LoVo (cell line): ENCODE results near the gene KIF13A.
"Not testable (repeated sequence)": the region's sequence is repeated elsewhere in the genome, so short reads cannot be mapped to it uniquely, and the experiment has no call there.

Experiments
- DNase-seq: peaks from one replicate; pipeline ENCODE4 v3.0.0-alpha.2; 2016; ENCODE audit warnings: low spot score

KIF13A gene

GRCh38 chr6:17785094-17785787 lies 202.2 kb downstream of the KIF13A start:
- DNase-seq = no peak

- no peak for DNase-seq
Observed at GRCh38 chr6:17780061-17780460, 207.4 kb downstream of the KIF13A start.

GRCh38 chr6:17771609-17772008 lies 215.8 kb downstream of the KIF13A start:
- no peak for DNase-seq

GRCh38 chr6:17768881-17769280 lies 218.6 kb downstream of the KIF13A start:
- no peak for DNase-seq

GRCh38 chr6:17768388-17768787 lies 219.0 kb downstream of the KIF13A start:
- DNase-seq = no peak

GRCh38 chr6:17762651-17763050 lies 224.8 kb downstream of the KIF13A start:
- DNase-seq = no peak

GRCh38 chr6:17758119-17758518 lies 229.3 kb downstream of the KIF13A start:
- no peak for DNase-seq

- no peak for DNase-seq
Observed at GRCh38 chr6:17754254-17754653, 233.2 kb downstream of the KIF13A start.

GRCh38 chr6:17745324-17745723 lies 242.1 kb downstream of the KIF13A start:
- DNase-seq = not testable (repeated sequence)

GRCh38 chr6:17744757-17745308 lies 242.6 kb downstream of the KIF13A start:
- DNase-seq = not testable (repeated sequence)

GRCh38 chr6:17744019-17744756 lies 243.2 kb downstream of the KIF13A start:
- DNase-seq = no peak

GRCh38 chr6:17741507-17741906 lies 245.9 kb downstream of the KIF13A start:
- no peak for DNase-seq

- DNase-seq = no peak
Observed at GRCh38 chr6:17740559-17741220, 246.7 kb downstream of the KIF13A start.

- DNase-seq = no peak
Observed at GRCh38 chr6:17737704-17738252, 249.7 kb downstream of the KIF13A start.

GRCh38 chr6:17735311-17735710 lies 252.1 kb downstream of the KIF13A start:
- not testable (repeated sequence) for DNase-seq

- no peak for DNase-seq
Observed at GRCh38 chr6:17730078-17730704, 257.2 kb downstream of the KIF13A start.

GRCh38 chr6:17729223-17730077 lies 258.0 kb downstream of the KIF13A start:
- DNase-seq = no peak

- no peak for DNase-seq
Observed at GRCh38 chr6:17728551-17729222, 258.7 kb downstream of the KIF13A start.

- DNase-seq = no peak
Observed at GRCh38 chr6:17725083-17725482, 262.4 kb downstream of the KIF13A start.

GRCh38 chr6:17724341-17724740 lies 263.1 kb downstream of the KIF13A start:
- no peak for DNase-seq
